ENCODE data around the gene ATCAY. TPM values are rescaled to one million over a fixed set of nuclear protein-coding genes. Genes with fewer than 3 reads are reported as not detected.

The ATCAY gene
- total and polyA plus RNA-seq, 2 of the 13 experiments (the other 11 are each of a cell fraction or from before 2014, with no cell fraction given), result not detected

GRCh38 chr19:3970808-3971598, 90.5 kb downstream of the ATCAY start, which contains the start of gene DAPK3:
Gene DAPK3 (minus strand): TSS chr19:3971099. CDS start chr19:3969735, 1,364 bp downstream.
- Histone ChIP-seq H3K9me3 (ENCODE audit: low read length) (no peaks in the 10 kb centered on the region), H3K36me3 (replicated peaks in 1 of 2; ENCODE audit: control insufficient read depth in 1 of 2, insufficient read depth in 2 of 2, low read length in 2 of 2) (peaks cover 13 to 24% of the 10 kb centered on the region in 2 experiments; a peak in 4 of 5 replicates), H3K27ac (ENCODE audit: extremely low read length, insufficient read depth, low read length) (peak within 1 kb of the TSS; percentile 72), H3K27me3 (ENCODE audit: control insufficient read depth in 1 of 2, insufficient read depth in 2 of 2, low read length in 2 of 2) (no peaks in the 10 kb centered on the region; a peak in 1 of 5 replicates), H2AFZ (ENCODE audit: low read length) (no peak within 1 kb of the TSS), H3K4me2 (ENCODE audit: low read depth, low read length) (peak within 1 kb of the TSS; percentile 95), H3K4me1 (ENCODE audit: insufficient read depth, low read length) (peaks cover 28% of the 10 kb centered on the region), H3K79me2 (ENCODE audit: insufficient read depth, low read length) (peaks cover 26% of the 10 kb centered on the region), H4K20me1 (ENCODE audit: insufficient read depth, low read length) (peaks cover 25% of the 10 kb centered on the region), H3K4me3 (replicated peaks in 1 of 3; ENCODE audit: insufficient read depth in 1 of 3, low read depth in 2 of 3, low read length in 3 of 3) (peak within 1 kb of the TSS; percentile 95 to 98 (median 97)), H3K9ac (ENCODE audit: insufficient read depth, low read depth, low read length) (peak within 1 kb of the TSS; percentile 94)
- ChIA-PET CTCF (ENCODE audit: low intra/inter-chr PET ratio, low total read pairs) (no interaction called here), POLR2A (interaction anchor here (0.6 to 2.4 kb wide), 8 partner anchors 9 to 1020 kb away, joined by 3 to 118 read pairs (median 3); partner anchors contain the start of gene EEF2)
- FAIRE-seq, result peak; percentile 93
- BruUV-seq (replicated peaks), result no TSS peak
- ATAC-seq, result peak; percentile 80
- in situ Hi-C loops (cut with HindIII; ENCODE audit: extremely low pct_ligation_motif_present, low pct_unique_long_range_greater_than_20kb) (no loop called here), intact Hi-C loops (cut with micrococcal nuclease; ENCODE audit: unreplicated experiment) (no loop called here)
- DNase-seq (ENCODE audit: low spot score), result peak; percentile 95
- WGBS (ENCODE audit: low lambda C conversion rate), result under 1% methylated on average over 40 of the region's 73 CpGs
- TF ChIP-seq ATRX (CRISPR knock-in tag; IDR thresholded peaks at IDR 0.05; ENCODE audit: borderline replicate concordance) (no peak), ZNF772 (CRISPR knock-in tag; IDR thresholded peaks at IDR 0.05) (no peak), POLR2AphosphoS2 (IDR thresholded peaks at IDR 0.05; ENCODE audit: low read depth, low read length) (peak; percentile 99), ELF4 (CRISPR knock-in tag; IDR thresholded peaks at IDR 0.05; ENCODE audit: borderline replicate concordance) (0 out of 2 replicates have a peak, but pooled peaks have one; percentile 46), KLF15 (CRISPR knock-in tag; IDR thresholded peaks at IDR 0.05; ENCODE audit: borderline replicate concordance) (no peak), SRY (CRISPR knock-in tag; IDR thresholded peaks at IDR 0.05) (peak; percentile 84; the same call in 1 of the 2 replicates), ZFP36 (IDR thresholded peaks at IDR 0.05; ENCODE audit: borderline replicate concordance, low read depth, low read length, partially characterized antibody) (no peak), ZNF605 (CRISPR knock-in tag; IDR thresholded peaks at IDR 0.05) (no peak), NR2F2 (IDR thresholded peaks at IDR 0.05; ENCODE audit: borderline replicate concordance, low read depth) (no peak), ZNF639 (CRISPR knock-in tag; conservative IDR thresholded peaks at IDR 0.05) (no peak), SIN3A (IDR thresholded peaks at IDR 0.05; ENCODE audit: borderline replicate concordance, low read depth, low read length) (peak; percentile 53; the same call in 1 of the 2 replicates), ZSCAN31 (CRISPR knock-in tag; IDR thresholded peaks at IDR 0.05; ENCODE audit: low read depth) (0 out of 2 replicates have a peak, but pooled peaks have one; percentile 56), ZNF34 (CRISPR knock-in tag; IDR thresholded peaks at IDR 0.05; ENCODE audit: borderline replicate concordance) (no peak), ARNTL (CRISPR knock-in tag; IDR thresholded peaks at IDR 0.05) (no peak), ZNF281 (CRISPR knock-in tag; IDR thresholded peaks at IDR 0.05; ENCODE audit: borderline replicate concordance) (no peak), ZNF746 (CRISPR knock-in tag; IDR thresholded peaks at IDR 0.05) (no peak), PBX2 (CRISPR knock-in tag; IDR thresholded peaks at IDR 0.05) (peak; percentile 90)
